Testis (tissue), 2 donors: ENCODE measurements around the gene SLC25A44.

ENCODE experiments used
- CTCF ChIP-seq, 3 experiments: fragments of 450-650 bp in 2 of 3; fragments of 200-600 bp in 1 of 3; sonication (generic) in 1 of 3; IDR thresholded peaks; one replicate each; pipeline ENCODE4 v1.5.1; 2016 to 2019; ENCODE audit warnings: antibody characterized with exemption in 3 of 3, mild to moderate bottlenecking in 2 of 3, moderate library complexity in 1 of 3
- POLR2A ChIP-seq: fragments of 450-650 bp; IDR thresholded peaks from one replicate; pipeline ENCODE4 v1.6.1; 2017; ENCODE audit warnings: antibody characterized with exemption, mild to moderate bottlenecking, moderate library complexity

GRCh38 chr1:156155756-156156510 lies 38.0 kb upstream of the SLC25A44 start:
- TF ChIP-seq CTCF (IDR thresholded peaks at IDR 0.05), result no peak
- no peak for TF ChIP-seq POLR2A
